IMR-90 (cell line): Measurements from ENCODE around the gene ZNF716. TPM values are rescaled to one million over a fixed set of nuclear protein-coding genes. Genes with fewer than 3 reads are reported as not detected.

Source experiments
- ATAC-seq: fragments of 200-7000 bp; cut with Tn5 transposase; 2 replicates; pipeline ENCODE4 v1.9.1; 2020; ENCODE audit warnings: low read depth, mild to moderate bottlenecking, moderate library complexity
- BruUV-seq: library from RNA; stranded (reverse); fragments of 400-500 nt; replicated peaks from 2 replicates; lab custom pipeline; 2021; lab: Mats Ljungman, UMichigan
- CTCF ChIA-PET: fragments of 300-600 bp; formaldehyde crosslinking; extraction: SDS; loops from one replicate; lab custom pipeline; 2021; ENCODE audit warnings: antibody characterized with exemption; lab: Yijun Ruan, JAX
- POLR2A ChIA-PET: fragments of 300-600 bp; sonication (Branson Sonifier 250); formaldehyde crosslinking; loops from one replicate; lab custom pipeline; 2022; ENCODE audit warnings: antibody characterized with exemption; ENCODE audit not compliant: unreplicated experiment; lab: Charles Lee
- DNase-seq: peaks from one replicate; pipeline ENCODE4 v3.0.0; 2013
- H2AFZ ChIP-seq: replicated peaks from 2 replicates; pipeline ENCODE3; 2013; ENCODE audit warnings: low read length, mild to moderate bottlenecking; ENCODE audit not compliant: poor library complexity
- H2AK5ac ChIP-seq: 2 replicates; pipeline ENCODE4 v1.6.1; 2013; ENCODE audit warnings: low read depth, low read length, inconsistent platforms
- H2AK9ac ChIP-seq: replicated peaks from 2 replicates; pipeline ENCODE3; 2013; ENCODE audit warnings: mild to moderate bottlenecking, low read depth, low read length, moderate library complexity; ENCODE audit not compliant: poor library complexity
- H2BK120ac ChIP-seq: 2 replicates; pipeline ENCODE4 v1.6.1; 2013; ENCODE audit warnings: low read depth, low read length, inconsistent platforms
- H2BK15ac ChIP-seq: 3 replicates; pipeline ENCODE4 v1.6.1; 2013; ENCODE audit warnings: low read depth, low read length, inconsistent platforms
- H2BK20ac ChIP-seq: 2 replicates; pipeline ENCODE4 v1.6.1; 2013; ENCODE audit warnings: low read depth, mild to moderate bottlenecking, inconsistent platforms, low read length, moderate library complexity
- H2BK5ac ChIP-seq: 2 replicates; pipeline ENCODE4 v1.6.1; 2013; ENCODE audit warnings: mild to moderate bottlenecking, low read depth, low read length, inconsistent platforms; ENCODE audit not compliant: poor library complexity, severe bottlenecking
- H3K14ac ChIP-seq: replicated peaks from 2 replicates; pipeline ENCODE4 v1.6.1; 2013; ENCODE audit warnings: low read depth, low read length, inconsistent platforms
- H3K18ac ChIP-seq: 2 replicates; pipeline ENCODE4 v1.6.1; 2013; ENCODE audit warnings: low read depth, low read length, control low read depth
- H3K23ac ChIP-seq: 2 replicates; pipeline ENCODE4 v1.6.1; 2013; ENCODE audit warnings: low read depth, low read length, inconsistent platforms
- H3K27ac ChIP-seq: 2 replicates; pipeline ENCODE4 v1.5.1; 2013; ENCODE audit warnings: mild to moderate bottlenecking, control low read depth, low read length; ENCODE audit not compliant: insufficient read depth
- H3K27me3 ChIP-seq: 2 replicates; pipeline ENCODE4 v1.6.1; 2013; ENCODE audit warnings: low read length; ENCODE audit not compliant: control insufficient read depth, insufficient read depth
- H3K36me3 ChIP-seq: 2 replicates; pipeline ENCODE4 v1.6.1; 2013; ENCODE audit warnings: low read length, mixed read lengths; ENCODE audit not compliant: control insufficient read depth, insufficient read depth
- H3K4ac ChIP-seq: 2 replicates; pipeline ENCODE4 v1.6.1; 2013; ENCODE audit warnings: low read depth, low read length, inconsistent platforms
- H3K4me1 ChIP-seq: 2 replicates; pipeline ENCODE4 v1.6.1; 2013; ENCODE audit warnings: low read length, mixed read lengths; ENCODE audit not compliant: control insufficient read depth, insufficient read depth
- H3K4me2 ChIP-seq: 2 replicates; pipeline ENCODE4 v1.6.1; 2013; ENCODE audit warnings: low read depth, mild to moderate bottlenecking, control low read depth, low read length, moderate library complexity
- H3K4me3 ChIP-seq: 2 replicates; pipeline ENCODE4 v1.5.1; 2013; ENCODE audit warnings: low read depth, mild to moderate bottlenecking, control low read depth, low read length, moderate library complexity; ENCODE audit not compliant: insufficient read depth
- H3K56ac ChIP-seq: 2 replicates; pipeline ENCODE4 v1.6.1; 2013; ENCODE audit warnings: low read length, inconsistent platforms; ENCODE audit not compliant: insufficient read depth; ENCODE audit errors: extremely low read depth
- H3K79me1 ChIP-seq, 2 experiments: 2 replicates each; pipeline ENCODE4 v1.6.1; 2013; ENCODE audit warnings: low read length in 2 of 2, inconsistent platforms in 1 of 2, low read depth in 1 of 2
- H3K9ac ChIP-seq: 2 replicates; pipeline ENCODE4 v1.6.1; 2013; ENCODE audit warnings: low read depth, low read length, control low read depth
- H3K9me1 ChIP-seq: 2 replicates; pipeline ENCODE4 v1.6.1; 2013; ENCODE audit warnings: low read length, inconsistent platforms; ENCODE audit not compliant: insufficient read depth
- H3K9me3 ChIP-seq: 2 replicates; pipeline ENCODE4 v1.6.1; 2013; ENCODE audit warnings: low read length; ENCODE audit not compliant: control insufficient read depth, insufficient read depth
- H4K20me1 ChIP-seq: 2 replicates; pipeline ENCODE4 v1.6.1; 2013; ENCODE audit warnings: low read length, inconsistent platforms; ENCODE audit not compliant: insufficient read depth
- H4K5ac ChIP-seq: 2 replicates; pipeline ENCODE4 v1.6.1; 2013; ENCODE audit warnings: mild to moderate bottlenecking, low read depth, low read length, control low read depth
- H4K8ac ChIP-seq, 2 experiments: 2 replicates each; pipeline ENCODE4 v1.6.1; 2013; ENCODE audit warnings: low read depth in 2 of 2, low read length in 2 of 2, control low read depth in 1 of 2, inconsistent platforms in 1 of 2
- H4K91ac ChIP-seq: 2 replicates; pipeline ENCODE4 v1.6.1; 2013; ENCODE audit warnings: low read depth, low read length, inconsistent platforms; ENCODE audit not compliant: insufficient read depth
- BHLHE40 ChIP-seq: fragments of 150-350 bp; IDR thresholded peaks from 2 replicates; pipeline ENCODE4 v1.6.1; 2016; ENCODE audit warnings: mild to moderate bottlenecking, low read depth, low read length
- CEBPB ChIP-seq: IDR thresholded peaks from 2 replicates; pipeline ENCODE4 v1.6.1; 2012; ENCODE audit warnings: low read depth, low read length, improper control_type of control experiment
- CHD1 ChIP-seq: IDR thresholded peaks from 2 replicates; pipeline ENCODE4 v1.6.1; 2012; ENCODE audit warnings: low read depth, low read length, improper control_type of control experiment
- CTCF ChIP-seq: conservative IDR thresholded peaks from 2 replicates; pipeline ENCODE4 v1.5.1; 2012; ENCODE audit warnings: mild to moderate bottlenecking, low read depth, low read length, improper control_type of control experiment
- ELK1 ChIP-seq: fragments of 150-350 bp; IDR thresholded peaks from 2 replicates; pipeline ENCODE4 v1.6.1; 2016; ENCODE audit warnings: low read depth, mild to moderate bottlenecking, low read length, moderate library complexity, borderline replicate concordance
- FOS ChIP-seq: fragments of 150-350 bp; IDR thresholded peaks from 2 replicates; pipeline ENCODE4 v1.6.1; 2016; ENCODE audit warnings: low read depth, low read length
- MAFK ChIP-seq: IDR thresholded peaks from 2 replicates; pipeline ENCODE4 v1.6.1; 2012; ENCODE audit warnings: low read depth, low read length, improper control_type of control experiment
- MAZ ChIP-seq: IDR thresholded peaks from 2 replicates; pipeline ENCODE4 v1.6.1; 2012; ENCODE audit warnings: low read depth, mild to moderate bottlenecking, low read length, improper control_type of control experiment, moderate library complexity, borderline replicate concordance
- MXI1 ChIP-seq: IDR thresholded peaks from 2 replicates; pipeline ENCODE4 v1.6.1; 2012; ENCODE audit warnings: low read depth, mild to moderate bottlenecking, low read length, moderate library complexity, borderline replicate concordance
- NFE2L2 ChIP-seq: fragments of 150-350 bp; IDR thresholded peaks from 2 replicates; pipeline ENCODE4 v1.6.1; 2016; ENCODE audit warnings: low read depth, mild to moderate bottlenecking, low read length
- POLR2A ChIP-seq: IDR thresholded peaks from 2 replicates; pipeline ENCODE4 v1.6.1; 2012; ENCODE audit warnings: mild to moderate bottlenecking, low read depth, low read length
- RAD21 ChIP-seq: IDR thresholded peaks from 2 replicates; pipeline ENCODE4 v1.6.1; 2012; ENCODE audit warnings: low read length, improper control_type of control experiment
- RCOR1 ChIP-seq: IDR thresholded peaks from 2 replicates; pipeline ENCODE4 v1.6.1; 2012; ENCODE audit warnings: mild to moderate bottlenecking, low read length, improper control_type of control experiment; ENCODE audit not compliant: insufficient replicate concordance
- RFX5 ChIP-seq: IDR thresholded peaks from 2 replicates; pipeline ENCODE4 v1.8.0; 2012; ENCODE audit warnings: low read depth, mild to moderate bottlenecking, low read length, moderate library complexity
- SMC3 ChIP-seq: fragments of 150-350 bp; IDR thresholded peaks from 2 replicates; pipeline ENCODE4 v1.6.1; 2016; ENCODE audit warnings: low read depth, mild to moderate bottlenecking, antibody characterized with exemption, low read length, moderate library complexity
- USF2 ChIP-seq: fragments of 150-350 bp; IDR thresholded peaks from 2 replicates; pipeline ENCODE4 v1.6.1; 2017; ENCODE audit warnings: mild to moderate bottlenecking, antibody characterized with exemption, low read length, low read depth
- WGBS, 2 experiments: methylation state at CpG; one replicate each; pipeline versions ENCODE4 v1.1.5 to v1.1.7; 2013; ENCODE audit warnings: missing lambda C conversion rate in 2 of 2; ENCODE audit not compliant: insufficient read length in 1 of 2; ENCODE audit errors: extremely low coverage in 2 of 2; 5-methylcytosine and 5-hydroxymethylcytosine counted together
- dilution Hi-C: fragments of 300-500 bp; cut with HindIII; formaldehyde crosslinking; loops from one replicate; pipeline ENCODE4 v1.14.3; 2018; ENCODE audit warnings: low sequenced_read_pairs; ENCODE audit not compliant: unreplicated experiment
- in situ Hi-C: fragments of 300-500 bp; cut with MboI; formaldehyde crosslinking; loops from 3 replicates; pipeline ENCODE4 v1.14.3; 2019; ENCODE audit warnings: low sequenced_read_pairs, inconsistent platforms, mixed read lengths
- intact Hi-C: fragments of 100-400 bp; cut with micrococcal nuclease; formaldehyde crosslinking; loops from 2 replicates; pipeline ENCODE4 v1.10.0; 2022
- polyA plus RNA-seq, 3 experiments: library from polyadenylated mRNA; depleted of rRNA; stranded (reverse); fragments of >200 nt; gene quantifications; 2 replicates each; pipeline ENCODE4 v1.2.3, GENCODE V29; 2012; ENCODE audit warnings: low replicate concordance in 1 of 3
- total RNA-seq: library from RNA; depleted of rRNA; stranded (reverse); fragments of >200 nt; gene quantifications from 2 replicates; pipeline ENCODE4 v1.2.3, GENCODE V29; 2012

ZNF716 gene
- total and polyA plus RNA-seq, 2 of the 4 experiments (the other 2 are of a cell fraction): not detected

- Histone ChIP-seq H3K4me2 (no peak overlapping the region), H2BK120ac (no peak overlapping the region), H3K4me1 (no peaks in the 10 kb centered on the region), H3K27me3 (no peaks in the 10 kb centered on the region), H2AFZ (no peak overlapping the region), H3K14ac (no peak overlapping the region), H3K18ac (no peak overlapping the region), H3K27ac (no peak overlapping the region), H2BK15ac (no peak overlapping the region), H3K4me3 (no peak overlapping the region), H2BK5ac (no peak overlapping the region), H4K5ac (no peak overlapping the region), H3K4ac (no peak overlapping the region), H4K91ac (no peak overlapping the region), H3K56ac (no peak overlapping the region), H3K9me3 (peaks cover 46% of the 10 kb centered on the region), H2AK9ac (no peak overlapping the region), H3K79me1 (no peaks in the 10 kb centered on the region), H3K9ac (no peak overlapping the region), H4K8ac (no peak overlapping the region), H2BK20ac (no peak overlapping the region), H3K36me3 (no peaks in the 10 kb centered on the region), H4K20me1 (no peaks in the 10 kb centered on the region), H2AK5ac (no peak overlapping the region), H3K23ac (no peak overlapping the region), H3K9me1 (no peaks in the 10 kb centered on the region)
- no TSS peak for BruUV-seq
- in situ Hi-C loops: no loop called here
- CTCF ChIA-PET: no interaction called here
- DNase-seq: no peak
- dilution Hi-C loops: no loop called here
- POLR2A ChIA-PET: no interaction called here
- no peak for TF ChIP-seq SMC3
- no peak for TF ChIP-seq MAZ
- TF ChIP-seq FOS: no peak
- no peak for TF ChIP-seq RCOR1
- no peak for TF ChIP-seq RFX5
- TF ChIP-seq ELK1: no peak
- TF ChIP-seq POLR2A: no peak
- TF ChIP-seq CTCF: no peak
- no peak for TF ChIP-seq USF2
- no peak for TF ChIP-seq MXI1
- no peak for TF ChIP-seq CHD1
- no peak for TF ChIP-seq NFE2L2
- no peak for TF ChIP-seq MAFK
- no peak for TF ChIP-seq RAD21
- TF ChIP-seq BHLHE40: no peak
- no peak for TF ChIP-seq CEBPB
- intact Hi-C loops: no loop called here
- ATAC-seq: no peak
- 43% methylated on average over 1 of the region's 6 CpGs; no CpG with 5 or more reads in 1 of the 2 experiments for WGBS, 2 experiments
These were observed 37.8 kb upstream of the ZNF716 start for GRCh38 chr7:57412168-57412567.
